SK-N-SH (cell line): ENCODE measurements around the gene ATP6V0E1. TPM values are rescaled to one million over a fixed set of nuclear protein-coding genes. Genes with fewer than 3 reads are reported as not detected.

Source experiments
- CTCF ChIA-PET: fragments of 300-600, 350-600 bp; formaldehyde crosslinking; extraction: SDS; loops from one replicate; lab custom pipeline; 2021; lab: Yijun Ruan, JAX
- POLR2A ChIA-PET: fragments of 350-600 bp; sonication (Branson Sonifier 250); formaldehyde crosslinking; extraction: SDS; loops from one replicate; lab custom pipeline; 2020; ENCODE audit warnings: antibody characterized with exemption, inconsistent platforms; lab: Yijun Ruan, JAX
- DNase-seq: peaks from one replicate; pipeline ENCODE4 v3.0.0; 2012
- H2AFZ ChIP-seq: fragments of 200-600 bp; sonication (generic); 2 replicates; pipeline ENCODE4 v1.8.1; 2016; ENCODE audit warnings: antibody characterized with exemption, mild to moderate bottlenecking, low read depth
- H3F3A ChIP-seq: fragments of 200-600 bp; sonication (generic); replicated peaks from 2 replicates; pipeline ENCODE3; 2016; ENCODE audit warnings: antibody characterized with exemption, mild to moderate bottlenecking; ENCODE audit not compliant: insufficient read depth
- H3K27ac ChIP-seq, 2 experiments: fragments of 200-500 bp in 1 of 2; fragments of 200-600 bp in 1 of 2; sonication (Bioruptor generic) in 1 of 2; sonication (generic), shearing (Covaris generic) in 1 of 2; 2 replicates each; pipeline versions ENCODE4 v1.5.1 to v1.6.1; 2014 to 2016; ENCODE audit warnings: low read depth in 2 of 2, inconsistent platforms in 1 of 2, low read length in 1 of 2, mild to moderate bottlenecking in 1 of 2, mixed read lengths in 1 of 2
- H3K27me3 ChIP-seq: fragments of 200-600 bp; sonication (generic), shearing (Covaris generic); 2 replicates; pipeline ENCODE4 v1.6.1; 2016; ENCODE audit warnings: mixed run types; ENCODE audit not compliant: insufficient read depth
- H3K36me3 ChIP-seq, 2 experiments: fragments of 200-500 bp in 1 of 2; fragments of 200-600 bp in 1 of 2; sonication (Bioruptor generic) in 1 of 2; sonication (generic) in 1 of 2; replicated peaks in 1 of 2; 2 replicates each; pipeline versions ENCODE3 to v1.5.1; 2014 to 2016; ENCODE audit warnings: low read length in 1 of 2, mild to moderate bottlenecking in 1 of 2; ENCODE audit not compliant: insufficient read depth in 2 of 2, control insufficient read depth in 1 of 2
- H3K4me1 ChIP-seq, 2 experiments: fragments of 200-500 bp in 1 of 2; fragments of 200-600 bp in 1 of 2; sonication (Bioruptor generic) in 1 of 2; sonication (generic), shearing (Covaris generic) in 1 of 2; 2 replicates each; pipeline versions ENCODE4 v1.5.1 to v1.6.1; 2014 to 2016; ENCODE audit warnings: low read depth in 1 of 2, low read length in 1 of 2, mixed run types in 1 of 2; ENCODE audit not compliant: insufficient read depth in 2 of 2, control insufficient read depth in 1 of 2
- H3K4me2 ChIP-seq: fragments of 200-600 bp; sonication (generic), shearing (Covaris generic); 2 replicates; pipeline ENCODE4 v1.6.1; 2017; ENCODE audit warnings: mixed run types
- H3K4me3 ChIP-seq, 2 experiments: fragments of 200-500 bp in 1 of 2; fragments of 200-600 bp in 1 of 2; sonication (Bioruptor generic) in 1 of 2; sonication (generic), shearing (Covaris generic) in 1 of 2; 2 replicates each; pipeline versions ENCODE4 v1.5.1 to v1.8.1; 2014 to 2016; ENCODE audit warnings: low read depth in 2 of 2, inconsistent platforms in 1 of 2, low read length in 1 of 2, mild to moderate bottlenecking in 1 of 2, mixed read lengths in 1 of 2, moderate library complexity in 1 of 2
- H3K79me2 ChIP-seq: fragments of 200-600 bp; sonication (generic); 2 replicates; pipeline ENCODE4 v1.8.1; 2017; ENCODE audit warnings: mild to moderate bottlenecking; ENCODE audit not compliant: insufficient read depth
- H3K9ac ChIP-seq: fragments of 200-600 bp; sonication (generic); 2 replicates; pipeline ENCODE4 v1.6.1; 2017; ENCODE audit warnings: mixed run types
- H3K9me2 ChIP-seq: fragments of 200-600 bp; sonication (generic); 2 replicates; pipeline ENCODE4 v1.6.1; 2017; ENCODE audit warnings: mixed run types
- H3K9me3 ChIP-seq: fragments of 200-600 bp; sonication (generic); 2 replicates; pipeline ENCODE4 v1.6.1; 2017; ENCODE audit warnings: mixed run types, mild to moderate bottlenecking, moderate library complexity
- H4K20me1 ChIP-seq: fragments of 200-600 bp; sonication (generic); 2 replicates; pipeline ENCODE4 v1.6.1; 2017; ENCODE audit warnings: mild to moderate bottlenecking, mixed run types; ENCODE audit not compliant: insufficient read depth
- ELF1 ChIP-seq: IDR thresholded peaks from 2 replicates; pipeline ENCODE4 v1.4.0; 2012
- EP300 ChIP-seq, 2 experiments: IDR thresholded peaks; 2 replicates each; pipeline versions ENCODE4 v1.4.0 to v1.6.1; 2012; ENCODE audit warnings: borderline replicate concordance in 1 of 2, low read depth in 1 of 2, low read length in 1 of 2
- EZH2phosphoT487 ChIP-seq: fragments of 200-600 bp; sonication (generic); IDR thresholded peaks from 2 replicates; pipeline ENCODE4 v1.6.1; 2017; ENCODE audit warnings: low read depth, mixed run types, mild to moderate bottlenecking, antibody characterized with exemption, moderate library complexity, borderline replicate concordance
- FOXJ3 ChIP-seq: sonication (generic); formaldehyde crosslinking; IDR thresholded peaks from 2 replicates; pipeline ENCODE4 v1.5.1; 2020; ENCODE audit warnings: mild to moderate bottlenecking, missing genetic modification reagents
- MEF2A ChIP-seq: IDR thresholded peaks from 2 replicates; pipeline ENCODE4 v1.4.0; 2012; ENCODE audit warnings: low read depth, borderline replicate concordance
- MXI1 ChIP-seq: IDR thresholded peaks from 2 replicates; pipeline ENCODE4 v1.6.1; 2012; ENCODE audit warnings: mild to moderate bottlenecking, low read depth, low read length, improper control_type of control experiment
- NRF1 ChIP-seq: IDR thresholded peaks from 2 replicates; pipeline ENCODE4 v1.6.1; 2012; ENCODE audit warnings: low read depth, mild to moderate bottlenecking, low read length
- POLR2AphosphoS5 ChIP-seq: IDR thresholded peaks from 2 replicates; pipeline ENCODE4 v1.6.1; 2012; ENCODE audit warnings: low read depth, low read length
- RAD21 ChIP-seq: IDR thresholded peaks from 2 replicates; pipeline ENCODE4 v1.6.1; 2012; ENCODE audit warnings: mild to moderate bottlenecking, low read length
- RFX5 ChIP-seq: IDR thresholded peaks from 2 replicates; pipeline ENCODE4 v1.6.1; 2012; ENCODE audit warnings: mild to moderate bottlenecking, improper control_type of control experiment, low read length
- SIN3A ChIP-seq: IDR thresholded peaks from 2 replicates; pipeline ENCODE4 v1.6.1; 2012; ENCODE audit warnings: low read depth, mild to moderate bottlenecking, low read length, moderate library complexity, borderline replicate concordance
- TCF12 ChIP-seq: IDR thresholded peaks from 2 replicates; pipeline ENCODE4 v1.4.0; 2012
- TEAD4 ChIP-seq: IDR thresholded peaks from 2 replicates; pipeline ENCODE4 v1.4.0; 2012; ENCODE audit warnings: mild to moderate bottlenecking, borderline replicate concordance; ENCODE audit not compliant: insufficient read depth
- WGBS: methylation state at CpG from one replicate; pipeline ENCODE4 v1.1.6; 2017; ENCODE audit warnings: low lambda C conversion rate; 5-methylcytosine and 5-hydroxymethylcytosine counted together
- polyA plus RNA-seq, 3 experiments: library from polyadenylated mRNA; depleted of rRNA; stranded (reverse); fragments of >200 nt; gene quantifications; 2 replicates each; pipeline ENCODE4 v1.2.3, GENCODE V29; 2012
- TF ChIP-seq, protein P1 (sequence below): IDR thresholded peaks from 2 replicates; pipeline ENCODE4 v1.4.0; 2012; ENCODE audit warnings: low read depth, borderline replicate concordance
- TF ChIP-seq, protein P2 (sequence below): IDR thresholded peaks from 2 replicates; pipeline ENCODE4; 2012
- TF ChIP-seq, protein P3 (sequence below): IDR thresholded peaks from 2 replicates; pipeline ENCODE4 v1.6.1; 2012; ENCODE audit warnings: mild to moderate bottlenecking, low read depth, low read length, moderate library complexity
- TF ChIP-seq, protein P4 (sequence below): fragments of 200-600 bp; sonication (generic); IDR thresholded peaks from 2 replicates; pipeline ENCODE4 v1.6.1; 2017; ENCODE audit warnings: antibody characterized with exemption, mild to moderate bottlenecking, moderate library complexity

Gene ATP6V0E1
- polyA plus RNA-seq, 1 of the 3 experiments (the other 2 are of a cell fraction) = 243 TPM

DNA sequence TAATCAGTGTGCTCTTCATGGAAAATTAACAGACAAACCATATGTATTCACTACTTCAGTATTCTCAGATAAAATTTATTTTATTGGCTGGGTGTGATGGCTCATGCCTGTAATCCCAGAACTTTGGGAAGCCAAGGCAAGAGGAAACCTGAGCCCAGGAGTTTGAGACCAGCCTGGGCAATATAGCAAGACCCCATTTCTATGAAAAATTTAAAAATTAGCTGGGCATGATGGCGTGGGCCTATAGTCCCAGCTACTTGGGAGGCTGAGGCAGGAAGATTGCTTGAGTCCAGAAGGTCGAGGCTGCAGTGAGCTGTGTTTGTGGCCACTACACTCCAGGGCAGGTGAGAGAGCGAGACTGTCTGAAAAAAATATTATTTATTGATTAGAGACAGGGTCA lies 49.2 kb downstream of the ATP6V0E1 start:
- no peak for DNase-seq
- Histone ChIP-seq H3K9me2 (no peaks in the 10 kb centered on the region), H3F3A (peaks cover 22% of the 10 kb centered on the region), H4K20me1 (peaks cover 25% of the 10 kb centered on the region), H3K79me2 (peaks cover 60% of the 10 kb centered on the region), H2AFZ (no peak overlapping the region), H3K4me3 (no peak overlapping the region), H3K9me3 (no peaks in the 10 kb centered on the region), H3K36me3 (peaks cover 3 to 8% of the 10 kb centered on the region in 2 experiments), H3K9ac (no peak overlapping the region), H3K27ac (no peak overlapping the region), H3K27me3 (no peaks in the 10 kb centered on the region), H3K4me2 (no peak overlapping the region), H3K4me1 (peaks cover 0 to 23% of the 10 kb centered on the region in 2 experiments; a peak in 2 of 4 replicates)
- ChIA-PET CTCF (interaction anchor here (0.6 to 1.2 kb wide), 2 partner anchors 299 to 535 kb away, joined by 3 read pairs; no protein-coding TSS in a partner anchor), POLR2A (no interaction called here)
- TF ChIP-seq RAD21 = no peak
- TF ChIP-seq FOXJ3 (CRISPR knock-in tag) = no peak
- TF ChIP-seq ELF1 = no peak
- no peak for TF ChIP-seq TCF12
- TF ChIP-seq RFX5 = no peak
- TF ChIP-seq MXI1 = no peak
- WGBS = 97% methylated on average over 3 of the region's 3 CpGs

DNA sequence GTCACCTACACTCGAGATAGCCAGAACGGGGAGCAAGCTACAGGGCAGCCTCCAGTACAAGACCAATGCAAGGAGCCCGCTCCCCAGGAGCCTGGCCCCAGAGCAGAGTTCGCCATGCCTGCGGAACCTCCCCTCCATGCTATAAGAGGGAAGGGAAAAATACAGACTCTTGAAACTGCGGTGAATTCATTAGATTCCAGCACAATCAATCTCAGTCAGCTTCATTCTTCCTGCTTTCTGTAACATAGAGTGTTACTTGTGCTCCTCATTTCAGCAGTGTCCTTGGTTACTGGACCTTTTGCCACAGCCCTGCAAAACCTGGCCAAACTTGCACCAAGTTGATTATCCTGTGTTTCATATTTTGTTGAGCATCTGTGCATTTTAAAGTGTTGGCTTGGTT lies 50.4 kb downstream of the ATP6V0E1 start:
- Histone ChIP-seq H2AFZ (no peak overlapping the region), H3F3A (peaks cover 15% of the 10 kb centered on the region), H3K9ac (no peak overlapping the region), H3K79me2 (peaks cover 48% of the 10 kb centered on the region), H3K4me3 (no peak overlapping the region), H4K20me1 (peaks cover 14% of the 10 kb centered on the region), H3K4me2 (no peak overlapping the region), H3K9me2 (no peaks in the 10 kb centered on the region), H3K9me3 (no peaks in the 10 kb centered on the region), H3K4me1 (peaks cover 0 to 11% of the 10 kb centered on the region in 2 experiments; a peak in 1 of 4 replicates), H3K27ac (no peak overlapping the region), H3K27me3 (no peaks in the 10 kb centered on the region), H3K36me3 (peaks cover 3 to 4% of the 10 kb centered on the region in 2 experiments)
- POLR2A ChIA-PET = no interaction called here
- TF ChIP-seq, protein P1, sequence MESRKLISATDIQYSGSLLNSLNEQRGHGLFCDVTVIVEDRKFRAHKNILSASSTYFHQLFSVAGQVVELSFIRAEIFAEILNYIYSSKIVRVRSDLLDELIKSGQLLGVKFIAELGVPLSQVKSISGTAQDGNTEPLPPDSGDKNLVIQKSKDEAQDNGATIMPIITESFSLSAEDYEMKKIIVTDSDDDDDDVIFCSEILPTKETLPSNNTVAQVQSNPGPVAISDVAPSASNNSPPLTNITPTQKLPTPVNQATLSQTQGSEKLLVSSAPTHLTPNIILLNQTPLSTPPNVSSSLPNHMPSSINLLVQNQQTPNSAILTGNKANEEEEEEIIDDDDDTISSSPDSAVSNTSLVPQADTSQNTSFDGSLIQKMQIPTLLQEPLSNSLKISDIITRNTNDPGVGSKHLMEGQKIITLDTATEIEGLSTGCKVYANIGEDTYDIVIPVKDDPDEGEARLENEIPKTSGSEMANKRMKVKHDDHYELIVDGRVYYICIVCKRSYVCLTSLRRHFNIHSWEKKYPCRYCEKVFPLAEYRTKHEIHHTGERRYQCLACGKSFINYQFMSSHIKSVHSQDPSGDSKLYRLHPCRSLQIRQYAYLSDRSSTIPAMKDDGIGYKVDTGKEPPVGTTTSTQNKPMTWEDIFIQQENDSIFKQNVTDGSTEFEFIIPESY = no peak
- TF ChIP-seq, protein P2, sequence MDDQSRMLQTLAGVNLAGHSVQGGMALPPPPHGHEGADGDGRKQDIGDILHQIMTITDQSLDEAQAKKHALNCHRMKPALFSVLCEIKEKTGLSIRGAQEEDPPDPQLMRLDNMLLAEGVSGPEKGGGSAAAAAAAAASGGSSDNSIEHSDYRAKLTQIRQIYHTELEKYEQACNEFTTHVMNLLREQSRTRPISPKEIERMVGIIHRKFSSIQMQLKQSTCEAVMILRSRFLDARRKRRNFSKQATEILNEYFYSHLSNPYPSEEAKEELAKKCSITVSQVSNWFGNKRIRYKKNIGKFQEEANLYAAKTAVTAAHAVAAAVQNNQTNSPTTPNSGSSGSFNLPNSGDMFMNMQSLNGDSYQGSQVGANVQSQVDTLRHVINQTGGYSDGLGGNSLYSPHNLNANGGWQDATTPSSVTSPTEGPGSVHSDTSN = no peak
- TF ChIP-seq TEAD4 (no peak), MEF2A (no peak), POLR2AphosphoS5 (no peak), EZH2phosphoT487 (no peak), NRF1 (no peak), SIN3A (no peak), EP300 (IDR thresholded peaks at IDR 0.05; ENCODE audit: borderline replicate concordance in 1 of 2, low read depth in 1 of 2, low read length in 1 of 2) (no peak)
- TF ChIP-seq, protein P3, sequence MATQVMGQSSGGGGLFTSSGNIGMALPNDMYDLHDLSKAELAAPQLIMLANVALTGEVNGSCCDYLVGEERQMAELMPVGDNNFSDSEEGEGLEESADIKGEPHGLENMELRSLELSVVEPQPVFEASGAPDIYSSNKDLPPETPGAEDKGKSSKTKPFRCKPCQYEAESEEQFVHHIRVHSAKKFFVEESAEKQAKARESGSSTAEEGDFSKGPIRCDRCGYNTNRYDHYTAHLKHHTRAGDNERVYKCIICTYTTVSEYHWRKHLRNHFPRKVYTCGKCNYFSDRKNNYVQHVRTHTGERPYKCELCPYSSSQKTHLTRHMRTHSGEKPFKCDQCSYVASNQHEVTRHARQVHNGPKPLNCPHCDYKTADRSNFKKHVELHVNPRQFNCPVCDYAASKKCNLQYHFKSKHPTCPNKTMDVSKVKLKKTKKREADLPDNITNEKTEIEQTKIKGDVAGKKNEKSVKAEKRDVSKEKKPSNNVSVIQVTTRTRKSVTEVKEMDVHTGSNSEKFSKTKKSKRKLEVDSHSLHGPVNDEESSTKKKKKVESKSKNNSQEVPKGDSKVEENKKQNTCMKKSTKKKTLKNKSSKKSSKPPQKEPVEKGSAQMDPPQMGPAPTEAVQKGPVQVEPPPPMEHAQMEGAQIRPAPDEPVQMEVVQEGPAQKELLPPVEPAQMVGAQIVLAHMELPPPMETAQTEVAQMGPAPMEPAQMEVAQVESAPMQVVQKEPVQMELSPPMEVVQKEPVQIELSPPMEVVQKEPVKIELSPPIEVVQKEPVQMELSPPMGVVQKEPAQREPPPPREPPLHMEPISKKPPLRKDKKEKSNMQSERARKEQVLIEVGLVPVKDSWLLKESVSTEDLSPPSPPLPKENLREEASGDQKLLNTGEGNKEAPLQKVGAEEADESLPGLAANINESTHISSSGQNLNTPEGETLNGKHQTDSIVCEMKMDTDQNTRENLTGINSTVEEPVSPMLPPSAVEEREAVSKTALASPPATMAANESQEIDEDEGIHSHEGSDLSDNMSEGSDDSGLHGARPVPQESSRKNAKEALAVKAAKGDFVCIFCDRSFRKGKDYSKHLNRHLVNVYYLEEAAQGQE = no peak
- TF ChIP-seq, protein P4, sequence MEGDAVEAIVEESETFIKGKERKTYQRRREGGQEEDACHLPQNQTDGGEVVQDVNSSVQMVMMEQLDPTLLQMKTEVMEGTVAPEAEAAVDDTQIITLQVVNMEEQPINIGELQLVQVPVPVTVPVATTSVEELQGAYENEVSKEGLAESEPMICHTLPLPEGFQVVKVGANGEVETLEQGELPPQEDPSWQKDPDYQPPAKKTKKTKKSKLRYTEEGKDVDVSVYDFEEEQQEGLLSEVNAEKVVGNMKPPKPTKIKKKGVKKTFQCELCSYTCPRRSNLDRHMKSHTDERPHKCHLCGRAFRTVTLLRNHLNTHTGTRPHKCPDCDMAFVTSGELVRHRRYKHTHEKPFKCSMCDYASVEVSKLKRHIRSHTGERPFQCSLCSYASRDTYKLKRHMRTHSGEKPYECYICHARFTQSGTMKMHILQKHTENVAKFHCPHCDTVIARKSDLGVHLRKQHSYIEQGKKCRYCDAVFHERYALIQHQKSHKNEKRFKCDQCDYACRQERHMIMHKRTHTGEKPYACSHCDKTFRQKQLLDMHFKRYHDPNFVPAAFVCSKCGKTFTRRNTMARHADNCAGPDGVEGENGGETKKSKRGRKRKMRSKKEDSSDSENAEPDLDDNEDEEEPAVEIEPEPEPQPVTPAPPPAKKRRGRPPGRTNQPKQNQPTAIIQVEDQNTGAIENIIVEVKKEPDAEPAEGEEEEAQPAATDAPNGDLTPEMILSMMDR = no peak
- no peak for DNase-seq
- CTCF ChIA-PET = interaction anchor here (1.2 kb wide), 1 partner anchor 297 kb away, joined by 3 read pairs; no protein-coding TSS in a partner anchor
- WGBS = 98% methylated on average over 6 of the region's 6 CpGs
